ENCODE measurements around the gene SOX12.

SOX12 gene

DNA sequence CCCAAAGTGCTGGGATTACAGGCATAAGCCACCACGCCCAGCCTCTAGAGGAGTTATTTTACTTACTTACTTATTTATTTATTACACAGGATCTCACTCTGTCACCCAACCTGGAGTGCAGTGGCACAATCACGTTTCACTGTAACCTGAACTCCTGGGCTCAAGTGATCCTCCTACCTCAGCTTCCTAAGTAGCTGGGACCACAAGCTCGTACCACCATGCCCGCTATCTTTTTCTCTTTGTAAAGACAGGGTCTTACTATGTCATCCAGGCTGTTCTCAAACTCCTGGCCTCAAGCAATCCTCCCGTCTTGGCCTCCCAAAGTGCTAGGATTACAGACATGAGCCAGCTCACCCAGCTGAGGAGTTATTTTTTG is 53.6 kb downstream of the SOX12 start:
- H3K9me3 Mint-ChIP-seq = no peaks in the 10 kb centered on the region
- ATAC-seq (replicated peaks) (no peak), DNase-seq (no peak)
- H3K36me3 Mint-ChIP-seq (ENCODE audit: insufficient read depth) = peaks cover 14% of the 10 kb centered on the region
- H3K27me3 Mint-ChIP-seq = no peaks in the 10 kb centered on the region
- no peak overlapping the region for H3K27ac Mint-ChIP-seq
- H3K4me1 Mint-ChIP-seq (ENCODE audit: low read depth in 2 of 2) = peaks cover 4 to 9% of the 10 kb centered on the region in 2 donors
- no peak overlapping the region for H3K4me3 Mint-ChIP-seq

All from effector memory CD8-positive, alpha-beta T cell (primary cell).